H1 (cell line): Measurements from ENCODE around the gene ARFGEF3. TPM values are rescaled to one million over a fixed set of nuclear protein-coding genes. Genes with fewer than 3 reads are reported as not detected.
"Not testable (repeated sequence)": the region's sequence is repeated elsewhere in the genome, so short reads cannot be mapped to it uniquely, and the experiment has no call there.

ENCODE experiments used
- CTCF ChIA-PET: fragments of 300-600 bp; sonication (Branson Sonifier 250); formaldehyde crosslinking; loops from one replicate; lab custom pipeline; 2021; ENCODE audit not compliant: partially characterized antibody; lab: Charles Lee
- POLR2A ChIA-PET: fragments of 300-600 bp; sonication (Branson Sonifier 250); formaldehyde crosslinking; loops from one replicate; lab custom pipeline; 2021; ENCODE audit warnings: inconsistent platforms; ENCODE audit not compliant: partially characterized antibody; lab: Charles Lee
- DNase-seq, 2 experiments: peaks; one replicate each; pipeline versions ENCODE4 v3.0.0 to v3.0.0-alpha.2; 2010 to 2022; ENCODE audit warnings: low spot score in 2 of 2, low read depth in 1 of 2, mixed read lengths in 1 of 2
- FAIRE-seq: peaks from 2 replicates; lab custom pipeline; 2011; peaks lifted over from hg19 to GRCh38; lab: Jason Lieb, UNC
- H2AFZ ChIP-seq: 2 replicates; pipeline ENCODE4 v1.8.1; 2012; ENCODE audit warnings: low read length, inconsistent platforms
- H2AK5ac ChIP-seq: 2 replicates; pipeline ENCODE4 v1.6.1; 2013; ENCODE audit warnings: low read depth, low read length
- H2BK120ac ChIP-seq: replicated peaks from 2 replicates; pipeline ENCODE3; 2013; ENCODE audit warnings: low read depth, low read length, inconsistent platforms
- H2BK12ac ChIP-seq: 2 replicates; pipeline ENCODE4 v1.6.1; 2013; ENCODE audit warnings: low read depth, low read length
- H2BK15ac ChIP-seq: 2 replicates; pipeline ENCODE4 v1.6.1; 2013; ENCODE audit warnings: low read length
- H2BK20ac ChIP-seq: 2 replicates; pipeline ENCODE4 v1.6.1; 2013; ENCODE audit warnings: low read length
- H2BK5ac ChIP-seq: 2 replicates; pipeline ENCODE4 v1.6.1; 2013; ENCODE audit warnings: low read depth, low read length
- H3K14ac ChIP-seq: 2 replicates; pipeline ENCODE4 v1.6.1; 2013; ENCODE audit warnings: inconsistent platforms; ENCODE audit not compliant: insufficient read length
- H3K18ac ChIP-seq: 2 replicates; pipeline ENCODE4 v1.6.1; 2013; ENCODE audit warnings: low read length; ENCODE audit errors: extremely low read depth
- H3K23ac ChIP-seq: 2 replicates; pipeline ENCODE4 v1.6.1; 2013; ENCODE audit warnings: inconsistent platforms; ENCODE audit not compliant: insufficient read length
- H3K23me2 ChIP-seq: 2 replicates; pipeline ENCODE4 v1.6.1; 2013; ENCODE audit warnings: low read depth, low read length
- H3K27ac ChIP-seq: 2 replicates; pipeline ENCODE4 v1.6.1; 2011; ENCODE audit warnings: low read depth, low read length, inconsistent platforms
- H3K27me3 ChIP-seq, 4 experiments: replicated peaks in 1 of 4; 1 replicate in 1 of 4; 2 replicates in 3 of 4; pipeline versions ENCODE4 v1.6.1 to v1.8.1; 2011 to 2013; ENCODE audit warnings: low read length in 3 of 4, mild to moderate bottlenecking in 3 of 4, inconsistent platforms in 2 of 4, mixed read lengths in 2 of 4, moderate library complexity in 1 of 4; ENCODE audit not compliant: control insufficient read depth in 3 of 4, insufficient read depth in 3 of 4; ENCODE audit errors: extremely low read depth in 1 of 4
- H3K36me3 ChIP-seq, 4 experiments: 2 replicates each; pipeline versions ENCODE4 v1.6.1 to v1.8.1; 2011 to 2013; ENCODE audit warnings: mild to moderate bottlenecking in 4 of 4, low read length in 3 of 4, moderate library complexity in 2 of 4, control low read depth in 1 of 4, inconsistent platforms in 1 of 4; ENCODE audit not compliant: insufficient read depth in 4 of 4, control insufficient read depth in 2 of 4
- H3K4ac ChIP-seq: replicated peaks from 2 replicates; pipeline ENCODE3; 2013; ENCODE audit warnings: low read length, low read depth, mixed read lengths, inconsistent platforms; ENCODE audit not compliant: insufficient read length
- H3K4me1 ChIP-seq, 4 experiments: replicated peaks in 1 of 4; 1 replicate in 1 of 4; 2 replicates in 3 of 4; pipeline versions ENCODE4 v1.6.1 to v1.8.1; 2011 to 2013; ENCODE audit warnings: low read length in 3 of 4, inconsistent platforms in 2 of 4, mixed read lengths in 1 of 4; ENCODE audit not compliant: insufficient read depth in 4 of 4, control insufficient read depth in 3 of 4
- H3K4me2 ChIP-seq, 2 experiments: 2 replicates each; pipeline versions ENCODE4 v1.6.1 to v1.8.1; 2011 to 2013; ENCODE audit warnings: low read depth in 2 of 2, low read length in 2 of 2, control low read depth in 1 of 2, inconsistent platforms in 1 of 2, mild to moderate bottlenecking in 1 of 2; ENCODE audit not compliant: insufficient read depth in 1 of 2
- H3K4me3 ChIP-seq, 4 experiments: fragments of 200-600, 300-600 bp in 1 of 4; sonication (generic), shearing (Covaris generic), sonication (Bioruptor Twin) in 1 of 4; 2 replicates each; pipeline versions ENCODE4 v1.5.1 to v1.8.1; 2011 to 2016; ENCODE audit warnings: low read length in 4 of 4, low read depth in 3 of 4, control low read depth in 2 of 4, inconsistent platforms in 2 of 4, mild to moderate bottlenecking in 2 of 4, mixed read lengths in 1 of 4, moderate library complexity in 1 of 4; ENCODE audit not compliant: insufficient read depth in 2 of 4; ENCODE audit errors: extremely low read depth in 1 of 4
- H3K56ac ChIP-seq: replicated peaks from 2 replicates; pipeline ENCODE3; 2013; ENCODE audit warnings: low read depth, mild to moderate bottlenecking, mixed read lengths, low read length, inconsistent platforms; ENCODE audit not compliant: insufficient read length
- H3K79me1 ChIP-seq: 2 replicates; pipeline ENCODE4 v1.6.1; 2013; ENCODE audit warnings: low read depth, low read length, control low read depth
- H3K79me2 ChIP-seq, 2 experiments: 2 replicates each; pipeline versions ENCODE4 v1.6.1 to v1.8.1; 2012 to 2013; ENCODE audit warnings: low read length in 2 of 2, mild to moderate bottlenecking in 2 of 2, inconsistent platforms in 1 of 2; ENCODE audit not compliant: insufficient read depth in 2 of 2, control insufficient read depth in 1 of 2
- H3K9ac ChIP-seq, 4 experiments: replicated peaks in 1 of 4; 1 replicate in 1 of 4; 2 replicates in 3 of 4; pipeline versions ENCODE4 v1.6.1 to v1.8.1; 2011 to 2013; ENCODE audit warnings: low read depth in 3 of 4, low read length in 3 of 4, control low read depth in 2 of 4, mild to moderate bottlenecking in 2 of 4, moderate library complexity in 2 of 4, inconsistent platforms in 1 of 4; ENCODE audit errors: extremely low read depth in 1 of 4
- H3K9me3 ChIP-seq, 2 experiments: 2 replicates each; pipeline versions ENCODE4 v1.6.1 to v1.8.1; 2012 to 2013; ENCODE audit warnings: mild to moderate bottlenecking in 2 of 2, moderate library complexity in 2 of 2, control low read depth in 1 of 2, inconsistent platforms in 1 of 2, low read depth in 1 of 2, low read length in 1 of 2, mixed read lengths in 1 of 2; ENCODE audit not compliant: insufficient read depth in 2 of 2
- H4K20me1 ChIP-seq, 2 experiments: replicated peaks in 1 of 2; 2 replicates each; pipeline versions ENCODE3 to v1.8.1; 2011 to 2013; ENCODE audit warnings: inconsistent platforms in 2 of 2, low read length in 2 of 2, mild to moderate bottlenecking in 1 of 2; ENCODE audit not compliant: insufficient read depth in 2 of 2, control insufficient read depth in 1 of 2
- H4K5ac ChIP-seq: 2 replicates; pipeline ENCODE4 v1.6.1; 2013; ENCODE audit warnings: low read length, low read depth, mixed read lengths, inconsistent platforms; ENCODE audit not compliant: insufficient read length
- H4K8ac ChIP-seq: 2 replicates; pipeline ENCODE4 v1.8.0; 2013; ENCODE audit warnings: mild to moderate bottlenecking, moderate library complexity, low read length, inconsistent platforms; ENCODE audit not compliant: insufficient read depth; ENCODE audit errors: extremely low read depth
- H4K91ac ChIP-seq: replicated peaks from 2 replicates; pipeline ENCODE3; 2013; ENCODE audit warnings: low read length, mixed read lengths, inconsistent platforms; ENCODE audit not compliant: insufficient read length
- WGBS, 2 experiments: shearing (Covaris generic) in 1 of 2; methylation state at CpG; one replicate each; pipeline versions ENCODE4 v1.1.6 to v1.1.7; 2013 to 2015; ENCODE audit warnings: low lambda C conversion rate in 2 of 2, mixed read lengths in 2 of 2, inconsistent platforms in 1 of 2, low coverage in 1 of 2, missing lambda C conversion rate in 1 of 2; ENCODE audit not compliant: insufficient replicate concordance in 2 of 2, insufficient coverage in 1 of 2, insufficient read length in 1 of 2; ENCODE audit errors: extremely low coverage in 1 of 2, missing lambda C conversion rate in 1 of 2; 5-methylcytosine and 5-hydroxymethylcytosine counted together
- polyA plus RNA-seq, 7 experiments: library from polyadenylated mRNA; depleted of rRNA in 3 of 7; stranded (reverse) in 5 of 7; unstranded in 2 of 7; fragments of >200 nt in 5 of 7; fragments of 200-250 nt in 2 of 7; gene quantifications; 1 replicate in 5 of 7; 2 replicates in 1 of 7; 4 replicates in 1 of 7; pipeline versions ENCODE4 v1.2.1 to v1.2.3, GENCODE V29; 2011 to 2013; ENCODE audit warnings: missing spikeins in 2 of 7, mixed read lengths in 2 of 7
- total RNA-seq: library from RNA; stranded (reverse); fragmentation: NEBNext Ultra II Directional; extraction: Animal tissue kit (Norgen Biotek cat#: 25700); gene quantifications from 2 replicates; pipeline ENCODE4 v1.2.1, GENCODE V29; 2021

ARFGEF3 gene
- total and polyA plus RNA-seq, 2 of the 8 experiments (the other 6 are each of a cell fraction or from before 2014, with no cell fraction given), result 5.8 to 23.2 TPM

- H3K36me3 ChIP-seq, H2BK15ac ChIP-seq, DNase-seq, H3K79me1 ChIP-seq, H4K8ac ChIP-seq, H3K27me3 ChIP-seq, H3K4ac ChIP-seq, H3K4me2 ChIP-seq, FAIRE-seq, H2BK12ac ChIP-seq, H4K91ac ChIP-seq, H3K9ac ChIP-seq, H3K18ac ChIP-seq, H3K27ac ChIP-seq, H3K23ac ChIP-seq, H3K9me3 ChIP-seq, H3K14ac ChIP-seq, H2BK20ac ChIP-seq, H4K5ac ChIP-seq, H4K20me1 ChIP-seq, H3K4me1 ChIP-seq, H2BK120ac ChIP-seq, H3K79me2 ChIP-seq, H3K23me2 ChIP-seq, H3K4me3 ChIP-seq, H2BK5ac ChIP-seq, H2AFZ ChIP-seq, H3K56ac ChIP-seq, POLR2A ChIA-PET, H2AK5ac ChIP-seq: not testable (repeated sequence)
- WGBS, 2 experiments, result 88% methylated on average over 1 of the region's 1 CpG; no CpG with 5 or more reads in 1 of the 2 experiments
- CTCF ChIA-PET, result interaction anchor here (1.0 to 7.1 kb wide), 6 partner anchors 11 to 573 kb away, joined by 3 to 111 read pairs (median 20); partner anchors contain the start of gene HEBP2
Observed at GRCh38 chr6:138119229-138119628, 42.5 kb upstream of the ARFGEF3 start.
